GM19452 (cell line): ENCODE measurements around the gene C1QL1.

Experiments
- ATAC-seq: cut with Tn5 transposase; IDR thresholded peaks from one replicate; pipeline ENCODE4 v1.9.1; 2021; ENCODE audit not compliant: unreplicated experiment

The C1QL1 gene

DNA sequence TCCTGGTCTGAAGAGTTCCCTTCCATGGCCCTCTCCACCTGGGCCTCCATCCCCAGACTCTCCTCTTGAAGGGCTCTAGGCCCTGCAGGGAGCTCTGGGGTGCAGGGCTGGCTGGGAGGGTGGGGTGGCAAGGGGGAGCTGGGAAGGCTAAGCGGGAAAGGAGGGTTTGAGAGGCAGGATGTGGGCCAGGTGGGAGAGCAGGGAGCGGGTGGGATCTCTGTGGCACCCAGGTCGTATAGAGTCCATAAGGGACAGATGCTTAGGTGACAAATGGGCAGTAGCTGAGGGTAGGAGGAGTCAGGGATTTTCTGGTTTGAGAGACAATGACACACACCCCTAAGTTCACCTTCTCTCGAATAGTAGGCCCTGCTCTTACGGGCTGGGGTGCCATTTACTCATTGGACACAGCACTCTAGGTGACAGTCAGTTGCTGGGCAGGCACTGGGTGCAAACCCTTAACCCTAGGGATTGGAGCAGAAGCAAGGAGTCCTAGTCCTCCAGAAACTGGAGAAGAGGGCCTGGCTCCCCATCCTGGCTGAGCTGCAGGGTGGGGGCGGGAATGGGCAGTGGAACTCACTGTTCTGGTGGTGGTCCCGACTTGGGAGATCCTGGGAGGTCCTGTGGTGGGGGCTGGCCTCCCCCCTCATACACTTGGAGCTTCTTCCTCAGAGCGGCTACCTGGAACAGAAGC is 35.9 kb downstream of the C1QL1 start:
- ATAC-seq = no peak

DNA sequence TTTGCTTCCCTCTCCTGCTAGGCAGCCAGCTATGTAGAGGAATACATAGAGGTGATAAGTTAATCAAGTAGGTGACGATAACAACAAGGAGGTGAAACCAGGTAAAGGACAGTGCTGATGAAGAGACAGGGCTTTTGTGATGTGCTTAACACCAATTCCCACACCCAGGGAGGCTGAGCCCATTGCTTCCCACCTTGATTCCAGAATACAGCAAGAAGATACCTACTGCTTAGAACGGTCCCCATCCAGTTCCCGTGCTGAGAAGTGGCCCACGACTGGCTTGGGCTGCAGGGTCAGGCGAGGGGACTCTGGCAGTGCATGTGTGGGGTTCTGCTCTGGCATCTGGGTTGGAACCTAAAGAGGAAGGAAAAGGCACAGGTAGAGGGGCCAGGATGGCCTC is 36.7 kb downstream of the C1QL1 start:
- no peak for ATAC-seq

GRCh38 chr17:44930667-44931066 is 37.4 kb downstream of the C1QL1 start:
- ATAC-seq = no peak

GRCh38 chr17:44928950-44929720 is 39.0 kb downstream of the C1QL1 start:
- ATAC-seq = no peak

DNA sequence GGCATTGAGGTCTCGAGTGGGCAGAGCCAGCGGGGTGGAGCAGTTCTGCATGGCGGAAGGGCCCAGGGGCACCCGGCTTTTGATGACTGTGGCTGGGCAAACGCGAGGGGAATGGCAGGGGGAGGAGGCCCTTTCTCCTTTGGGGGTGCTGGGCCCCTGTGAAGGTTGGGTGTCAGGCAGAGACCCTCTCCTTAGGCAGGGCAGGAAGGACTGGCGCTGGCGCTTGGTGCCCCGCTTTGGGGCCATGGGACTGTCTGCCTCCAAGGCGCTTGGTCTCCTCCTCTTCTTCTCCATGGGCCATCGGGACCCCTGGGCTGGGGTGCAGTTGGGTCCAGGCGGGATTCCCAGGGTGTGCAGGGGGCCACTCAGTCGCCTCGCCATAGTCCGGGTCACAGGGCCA is 40.0 kb downstream of the C1QL1 start:
- ATAC-seq = no peak

DNA sequence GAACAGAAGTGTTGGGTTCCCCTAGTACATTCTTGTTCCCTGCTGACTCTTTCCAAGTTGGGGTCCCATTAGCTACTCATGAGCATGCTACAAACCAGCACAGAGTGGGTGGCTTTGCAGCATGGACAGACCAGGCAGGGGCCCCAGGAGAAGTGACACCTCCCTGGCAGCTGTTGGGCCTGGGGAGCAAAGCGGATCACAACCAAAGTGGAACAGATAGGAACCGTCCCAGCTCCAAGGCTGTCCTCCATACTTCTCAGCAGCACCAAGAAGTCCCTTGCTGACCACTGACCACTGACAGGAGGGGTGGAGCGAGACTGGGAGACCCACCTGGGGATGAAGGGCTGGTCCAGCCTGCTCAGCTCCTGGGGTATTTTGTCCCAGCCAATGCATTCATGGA is 40.4 kb downstream of the C1QL1 start:
- no peak for ATAC-seq

DNA sequence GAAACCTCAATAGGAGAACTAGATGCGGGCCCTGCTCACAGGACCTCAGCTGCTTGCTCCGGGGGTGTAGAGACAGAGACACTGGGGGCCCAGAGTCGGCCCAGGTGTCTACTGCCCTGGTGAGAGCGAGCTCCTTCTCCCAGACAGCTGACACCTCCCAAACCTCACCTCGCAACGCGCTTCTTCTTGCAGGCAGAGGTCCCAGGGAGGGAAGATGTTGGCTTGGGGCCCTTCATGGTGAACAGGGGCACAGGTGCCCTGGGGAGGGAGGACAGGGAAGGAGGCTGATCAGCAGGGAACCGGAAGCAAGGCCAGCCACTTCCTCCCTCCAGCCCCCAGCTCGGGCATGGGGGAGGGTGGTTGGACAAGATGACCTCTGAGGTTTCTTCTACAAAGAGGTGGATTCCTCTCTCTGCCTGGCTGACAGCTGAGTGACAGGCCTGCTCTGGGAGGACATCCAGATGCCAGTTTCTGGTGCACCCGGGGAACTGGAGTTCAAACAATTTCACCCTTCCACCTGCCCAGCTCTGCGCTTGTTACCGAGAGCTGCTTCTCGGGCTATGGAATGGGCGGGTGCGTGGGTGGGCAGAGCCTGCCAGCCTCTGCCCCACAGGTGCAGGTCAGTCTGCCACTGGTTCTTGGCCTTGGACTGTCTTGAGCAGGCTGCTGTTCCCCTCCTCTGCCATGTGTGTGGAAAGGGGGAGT is 41.1 kb downstream of the C1QL1 start:
- no peak for ATAC-seq

DNA sequence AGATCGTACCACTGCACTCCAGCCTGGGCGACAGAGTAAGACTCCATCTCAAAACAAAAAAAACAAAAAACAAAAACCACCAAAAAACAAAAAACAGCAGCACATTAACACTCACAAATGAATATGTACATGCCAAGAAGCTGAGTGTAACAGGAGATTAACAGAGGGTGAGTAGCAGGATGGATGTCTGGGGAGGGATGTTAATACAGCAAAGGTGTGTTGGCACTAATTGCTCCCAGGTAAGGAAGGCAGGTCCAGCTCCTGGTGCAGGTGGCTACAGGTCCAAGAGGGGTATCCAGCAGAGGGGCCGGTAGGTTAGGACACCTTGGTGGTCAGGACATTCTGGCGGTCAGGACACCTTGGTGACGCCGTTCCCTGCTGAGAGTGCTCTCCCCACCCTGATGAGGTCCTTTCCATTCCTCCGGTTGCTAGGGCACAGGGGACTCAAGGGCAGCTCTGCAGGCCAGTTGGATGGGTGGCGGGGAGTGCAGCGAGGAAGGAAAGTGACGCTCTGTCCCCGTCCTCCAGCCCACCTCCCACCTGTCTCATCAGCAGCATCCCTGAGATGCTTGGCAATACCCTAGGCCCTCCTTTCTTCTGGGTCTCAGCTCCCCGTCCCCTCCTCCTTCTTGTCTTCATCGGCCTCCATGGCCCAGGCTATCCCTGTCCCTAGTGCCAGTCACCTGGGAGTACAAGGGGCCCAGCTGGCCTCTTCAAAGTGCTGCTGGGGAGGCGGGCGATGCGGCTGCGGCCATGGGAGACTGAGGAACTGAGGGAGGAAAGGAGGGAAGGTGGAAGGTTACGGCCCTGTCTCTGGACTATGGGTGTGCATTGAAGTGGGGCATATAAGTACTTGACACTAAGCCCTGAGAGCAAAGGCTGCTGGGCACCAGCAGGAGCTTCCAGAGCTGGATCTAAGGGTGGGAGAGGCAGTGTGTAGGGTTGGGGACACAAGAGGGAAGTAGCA is 42.1 kb downstream of the C1QL1 start:
- ATAC-seq = no peak

- ATAC-seq = no peak
Measured at GRCh38 chr17:44924107-44924544, 44.0 kb downstream of the C1QL1 start.

DNA sequence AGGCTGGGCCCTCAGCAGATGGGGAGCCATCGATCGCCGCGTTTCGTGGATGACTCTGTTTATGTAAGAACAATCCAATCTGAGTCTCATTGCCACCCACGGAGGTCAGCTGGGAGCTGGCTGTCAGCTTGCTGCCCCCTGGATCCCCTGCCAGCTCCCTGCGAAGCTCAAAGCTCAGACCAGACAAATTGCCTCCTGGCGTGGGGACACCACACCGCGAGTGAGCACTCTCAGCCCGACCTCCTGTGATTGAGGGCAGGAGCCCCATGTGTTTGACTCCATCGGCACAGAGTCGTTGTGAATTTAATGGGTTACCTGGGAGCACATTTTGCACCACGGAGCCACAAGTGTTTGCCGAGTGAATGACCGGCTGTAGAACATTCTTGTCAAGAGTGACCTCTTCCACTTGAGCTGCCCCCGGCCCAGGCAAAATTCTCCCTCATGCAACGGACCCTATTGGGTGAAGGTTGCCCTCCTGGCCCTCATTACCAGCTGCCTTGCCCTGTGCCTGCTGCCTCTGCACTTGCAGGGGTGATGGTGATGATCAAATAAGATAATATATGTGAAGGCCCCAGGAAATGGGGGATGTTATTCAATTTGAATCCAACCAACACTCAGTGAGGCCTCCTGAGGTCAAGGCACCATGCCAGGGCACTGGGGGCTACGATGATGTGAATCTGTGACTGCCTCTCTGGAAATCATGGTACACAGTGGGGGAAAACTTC is 45.2 kb downstream of the C1QL1 start:
- ATAC-seq = no peak

DNA sequence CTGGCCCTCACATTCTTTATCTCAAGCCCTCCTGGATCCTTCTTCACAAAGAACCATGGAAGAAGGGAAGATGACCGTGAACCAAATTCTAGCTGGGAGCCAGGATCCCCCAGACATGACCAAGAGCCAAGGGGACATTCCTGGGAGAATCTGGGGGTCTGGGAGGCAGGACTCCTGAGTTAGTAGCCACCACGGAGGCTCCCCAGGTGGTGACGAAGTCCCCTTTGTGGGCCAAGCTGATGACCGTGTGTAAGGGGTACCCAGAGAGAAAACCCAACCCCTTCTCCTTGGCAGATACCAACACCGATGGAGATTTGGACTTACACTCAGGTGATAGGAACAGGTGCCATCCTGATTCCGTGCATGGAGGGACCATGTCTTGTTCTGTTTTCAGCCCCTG is 46.0 kb downstream of the C1QL1 start:
- ATAC-seq = no peak

DNA sequence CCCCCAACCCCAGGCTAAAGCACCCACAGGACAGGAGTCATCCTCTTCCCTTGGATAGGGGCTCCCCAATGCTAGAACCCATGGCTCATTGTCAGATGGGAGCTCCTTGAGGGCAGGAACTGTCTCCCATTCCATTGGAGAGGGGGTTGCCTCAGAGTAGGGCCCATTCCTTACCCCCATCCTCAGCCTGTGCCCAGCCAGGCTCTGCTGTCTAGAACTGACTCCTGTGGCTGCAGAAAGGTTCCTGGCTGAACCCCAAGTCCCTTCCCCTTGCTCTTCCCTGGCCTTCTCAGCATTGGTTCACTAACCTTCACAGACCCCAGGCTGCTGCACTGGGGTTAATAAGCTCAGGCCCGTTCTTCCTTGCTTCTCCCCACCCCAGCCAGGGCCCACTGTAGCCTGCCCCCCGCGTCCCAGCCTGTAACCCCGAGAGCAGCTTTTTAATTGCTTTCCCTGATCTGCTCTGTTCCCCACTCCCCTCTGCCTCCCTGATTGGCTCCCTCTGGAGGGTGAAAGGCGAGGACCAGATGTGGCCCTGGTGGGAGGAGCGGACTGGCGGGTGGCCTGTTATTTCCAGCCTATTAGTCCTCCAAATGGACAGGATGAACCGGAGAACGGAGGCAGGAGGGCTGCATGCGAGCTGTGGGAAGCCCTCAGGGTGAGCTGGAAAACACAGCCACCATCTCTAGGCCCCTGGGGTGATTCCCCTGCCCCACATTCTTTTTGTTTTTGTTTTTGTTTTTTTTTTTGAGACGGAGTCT is 46.8 kb downstream of the C1QL1 start:
- ATAC-seq = no peak

GRCh38 chr17:44920565-44920940 is 47.5 kb downstream of the C1QL1 start:
- no peak for ATAC-seq

GRCh38 chr17:44919885-44920564 is 48.1 kb downstream of the C1QL1 start:
- ATAC-seq = no peak

DNA sequence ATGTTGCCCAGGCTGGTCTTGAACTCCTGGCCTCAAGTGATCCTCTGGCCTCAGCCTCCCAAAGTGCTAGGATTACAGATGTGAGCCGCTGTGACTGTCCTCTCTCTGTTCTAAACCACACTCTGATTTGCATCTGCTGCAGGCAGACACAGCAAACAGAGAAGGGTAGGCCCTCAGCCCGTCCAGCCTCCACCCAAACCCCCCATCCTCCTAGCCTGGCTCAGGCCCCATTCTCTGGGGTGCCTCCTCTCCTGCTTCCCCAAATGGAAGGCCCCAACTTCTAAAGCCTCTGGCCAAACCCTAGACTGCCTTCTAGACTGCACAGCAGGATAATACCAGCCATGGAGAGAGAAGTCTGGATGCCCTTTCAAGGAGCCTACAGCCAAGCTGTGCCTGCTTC is 48.7 kb downstream of the C1QL1 start:
- no peak for ATAC-seq

DNA sequence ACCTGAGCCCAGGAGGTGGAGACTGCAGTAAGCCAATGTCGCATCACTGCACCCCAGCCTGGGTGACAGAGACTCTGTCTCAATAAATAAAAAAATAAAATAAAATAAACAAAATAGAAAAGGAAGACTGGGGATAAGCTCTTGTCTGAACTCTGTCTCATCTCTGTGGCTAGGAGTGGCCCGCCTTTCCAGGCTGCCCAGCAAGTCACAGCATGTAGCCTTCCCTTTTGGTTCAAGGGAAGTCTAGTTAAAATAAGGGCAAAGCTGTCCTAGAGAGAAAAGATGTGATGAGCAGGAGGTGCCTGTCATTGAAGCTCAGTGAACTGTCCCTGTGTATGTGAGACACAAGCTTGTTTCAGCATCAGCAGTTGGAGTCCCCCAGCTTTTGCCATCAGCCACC is 50.1 kb downstream of the C1QL1 start:
- no peak for ATAC-seq

- no peak for ATAC-seq
Measured at GRCh38 chr17:44917456-44917855, 50.6 kb downstream of the C1QL1 start.

- no peak for ATAC-seq
Measured at GRCh38 chr17:44916781-44917241, 51.3 kb downstream of the C1QL1 start.
